Panc1 (cell line): ENCODE data around the gene CSNK2A1. TPM values are rescaled to one million over a fixed set of nuclear protein-coding genes. Genes with fewer than 3 reads are reported as not detected.

ENCODE experiments used
- ATAC-seq: fragments of 200-7000 bp; cut with Tn5 transposase; 2 replicates; pipeline ENCODE4 v1.9.1; 2020; ENCODE audit warnings: mild to moderate bottlenecking, moderate library complexity
- BruUV-seq: library from RNA; stranded (reverse); fragments of 400-500 nt; replicated peaks from 2 replicates; lab custom pipeline; 2021; lab: Mats Ljungman, UMichigan
- CTCF ChIA-PET: fragments of 300-600 bp; sonication (Branson Sonifier 250); formaldehyde crosslinking; loops from one replicate; lab custom pipeline; 2022; ENCODE audit warnings: antibody characterized with exemption; lab: Charles Lee
- POLR2A ChIA-PET: fragments of 300-600 bp; sonication (Branson Sonifier 250); formaldehyde crosslinking; loops from one replicate; lab custom pipeline; 2022; ENCODE audit warnings: antibody characterized with exemption; lab: Charles Lee
- DNase-seq: peaks from one replicate; pipeline ENCODE4 v3.0.0-alpha.2; 2010; ENCODE audit warnings: low read depth, low spot score
- H3K27ac ChIP-seq: 2 replicates; pipeline ENCODE4 v1.5.1; 2011; ENCODE audit warnings: mild to moderate bottlenecking, low read length, inconsistent platforms
- H3K27me3 ChIP-seq: fragments of 200-500 bp; sonication (Bioruptor generic); 2 replicates; pipeline ENCODE4 v1.6.0; 2014; ENCODE audit warnings: low read length, inconsistent platforms; ENCODE audit not compliant: control insufficient read depth, insufficient read depth
- H3K36me3 ChIP-seq: fragments of 200-500 bp; sonication (Bioruptor generic); 2 replicates; pipeline ENCODE4 v1.5.1; 2014; ENCODE audit warnings: inconsistent platforms, mild to moderate bottlenecking, low read length, moderate library complexity; ENCODE audit not compliant: control insufficient read depth, insufficient read depth
- H3K4me1 ChIP-seq: 2 replicates; pipeline ENCODE4 v1.5.1; 2011; ENCODE audit warnings: inconsistent platforms, mild to moderate bottlenecking, low read length, moderate library complexity; ENCODE audit not compliant: control insufficient read depth, insufficient read depth
- H3K4me3 ChIP-seq, 2 experiments: 2 replicates each; pipeline ENCODE4 v1.5.1; 2011 to 2012; ENCODE audit warnings: low read depth in 2 of 2, low read length in 2 of 2, mild to moderate bottlenecking in 2 of 2, inconsistent platforms in 1 of 2, moderate library complexity in 1 of 2
- H3K9me3 ChIP-seq: fragments of 200-500 bp; sonication (Bioruptor generic); 2 replicates; pipeline ENCODE4 v1.5.1; 2014; ENCODE audit warnings: low read depth, mild to moderate bottlenecking, inconsistent platforms, low read length, moderate library complexity; ENCODE audit not compliant: control insufficient read depth, insufficient read depth
- POLR2AphosphoS5 ChIP-seq: IDR thresholded peaks from 2 replicates; pipeline ENCODE4 v1.6.1; 2012; ENCODE audit warnings: mild to moderate bottlenecking, low read depth, low read length, moderate library complexity
- SIN3A ChIP-seq: IDR thresholded peaks from 2 replicates; pipeline ENCODE4 v1.6.1; 2012; ENCODE audit warnings: low read depth, mild to moderate bottlenecking, low read length, moderate library complexity, borderline replicate concordance; ENCODE audit not compliant: insufficient read depth
- TCF7L2 ChIP-seq: IDR thresholded peaks from 2 replicates; pipeline ENCODE4 v1.6.1; 2011; ENCODE audit warnings: mild to moderate bottlenecking, low read depth, low read length, inconsistent platforms
- in situ Hi-C: cut with HindIII; loops from 2 replicates; pipeline ENCODE4 v1.10.0; 2016; ENCODE audit warnings: low sequenced_read_pairs, low pct_unique_long_range_greater_than_20kb
- intact Hi-C: fragments of 100-400 bp; cut with micrococcal nuclease; formaldehyde crosslinking; loops from one replicate; pipeline ENCODE4 v1.10.0; 2022; ENCODE audit not compliant: unreplicated experiment
- total RNA-seq: library from RNA; stranded (reverse); gene quantifications from one replicate; pipeline ENCODE4 v1.2.1, GENCODE V29; 2021; ENCODE audit not compliant: unreplicated experiment
- TF ChIP-seq, protein P1 (sequence below), 2 experiments: IDR thresholded peaks; 2 replicates each; pipeline ENCODE4 v1.6.1; 2011 to 2012; ENCODE audit warnings: low read depth in 2 of 2, control low read depth in 1 of 2, low read length in 1 of 2, mild to moderate bottlenecking in 1 of 2, moderate library complexity in 1 of 2; ENCODE audit not compliant: insufficient read depth in 1 of 2
- TF ChIP-seq, protein P2 (sequence below): fragments of 450-650 bp; IDR thresholded peaks from 2 replicates; pipeline ENCODE4 v1.5.1; 2017; ENCODE audit warnings: mild to moderate bottlenecking

CSNK2A1 gene
- total RNA-seq, 1 experiment from 2014 or later, result 191 TPM

DNA sequence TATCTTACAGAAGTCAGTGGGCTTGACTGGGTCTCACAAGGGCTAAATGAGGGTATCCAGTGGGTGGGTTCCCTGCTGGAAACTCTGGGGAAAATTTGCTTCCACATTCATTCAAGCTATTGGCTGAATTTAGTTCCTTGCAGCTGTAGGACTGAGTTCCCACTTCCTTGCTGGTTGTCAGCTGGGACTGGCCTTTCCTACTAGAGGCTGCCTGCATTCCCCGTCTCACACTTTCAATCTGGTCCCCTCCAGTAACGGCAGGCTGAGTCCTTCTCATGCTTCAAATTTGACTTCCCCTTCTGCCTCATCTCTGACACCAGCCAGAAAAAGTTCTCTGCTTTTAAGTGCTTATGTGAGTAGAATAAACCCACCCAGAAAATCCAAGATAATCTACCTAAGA is 4.4 kb downstream of the CSNK2A1 start:
- CTCF ChIA-PET, result no interaction called here

DNA sequence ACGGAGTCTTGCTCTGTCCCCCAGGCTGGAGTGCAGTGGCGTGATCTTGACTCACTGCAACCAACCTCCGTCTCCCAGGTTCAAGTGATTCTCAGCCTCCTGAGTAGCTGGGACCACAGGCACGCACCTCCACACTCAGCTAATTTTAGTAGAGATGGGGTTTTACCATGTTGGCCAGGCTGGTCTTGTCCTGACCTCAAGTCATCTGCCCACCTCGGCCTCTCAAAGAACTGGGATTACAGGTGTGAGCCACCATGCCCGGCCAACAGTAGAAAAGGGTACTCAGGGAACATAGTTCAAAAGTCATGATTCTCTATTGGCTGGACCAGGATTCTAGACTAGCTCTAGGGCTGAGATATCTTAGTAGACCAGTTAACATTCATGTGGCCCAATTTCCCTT is 5.6 kb downstream of the CSNK2A1 start:
- CTCF ChIA-PET, result no interaction called here
- Histone ChIP-seq H3K36me3 (peaks cover 3% of the 10 kb centered on the region), H3K4me3 (no peak overlapping the region), H3K9me3 (peaks cover 13% of the 10 kb centered on the region; the same call in 1 of the 2 replicates), H3K4me1 (peaks cover 21% of the 10 kb centered on the region; the same call in 1 of the 2 replicates), H3K27ac (no peak overlapping the region), H3K27me3 (no peaks in the 10 kb centered on the region)
- POLR2A ChIA-PET, result no interaction called here
- intact Hi-C loops (no loop called here), in situ Hi-C loops (no loop called here)
- DNase-seq, result no peak
- TF ChIP-seq, protein P1, sequence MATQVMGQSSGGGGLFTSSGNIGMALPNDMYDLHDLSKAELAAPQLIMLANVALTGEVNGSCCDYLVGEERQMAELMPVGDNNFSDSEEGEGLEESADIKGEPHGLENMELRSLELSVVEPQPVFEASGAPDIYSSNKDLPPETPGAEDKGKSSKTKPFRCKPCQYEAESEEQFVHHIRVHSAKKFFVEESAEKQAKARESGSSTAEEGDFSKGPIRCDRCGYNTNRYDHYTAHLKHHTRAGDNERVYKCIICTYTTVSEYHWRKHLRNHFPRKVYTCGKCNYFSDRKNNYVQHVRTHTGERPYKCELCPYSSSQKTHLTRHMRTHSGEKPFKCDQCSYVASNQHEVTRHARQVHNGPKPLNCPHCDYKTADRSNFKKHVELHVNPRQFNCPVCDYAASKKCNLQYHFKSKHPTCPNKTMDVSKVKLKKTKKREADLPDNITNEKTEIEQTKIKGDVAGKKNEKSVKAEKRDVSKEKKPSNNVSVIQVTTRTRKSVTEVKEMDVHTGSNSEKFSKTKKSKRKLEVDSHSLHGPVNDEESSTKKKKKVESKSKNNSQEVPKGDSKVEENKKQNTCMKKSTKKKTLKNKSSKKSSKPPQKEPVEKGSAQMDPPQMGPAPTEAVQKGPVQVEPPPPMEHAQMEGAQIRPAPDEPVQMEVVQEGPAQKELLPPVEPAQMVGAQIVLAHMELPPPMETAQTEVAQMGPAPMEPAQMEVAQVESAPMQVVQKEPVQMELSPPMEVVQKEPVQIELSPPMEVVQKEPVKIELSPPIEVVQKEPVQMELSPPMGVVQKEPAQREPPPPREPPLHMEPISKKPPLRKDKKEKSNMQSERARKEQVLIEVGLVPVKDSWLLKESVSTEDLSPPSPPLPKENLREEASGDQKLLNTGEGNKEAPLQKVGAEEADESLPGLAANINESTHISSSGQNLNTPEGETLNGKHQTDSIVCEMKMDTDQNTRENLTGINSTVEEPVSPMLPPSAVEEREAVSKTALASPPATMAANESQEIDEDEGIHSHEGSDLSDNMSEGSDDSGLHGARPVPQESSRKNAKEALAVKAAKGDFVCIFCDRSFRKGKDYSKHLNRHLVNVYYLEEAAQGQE (IDR thresholded peaks at IDR 0.05; ENCODE audit: insufficient read depth in 1 of 2, low read depth in 2 of 2, low read length in 1 of 2), result no peak
- TF ChIP-seq SIN3A (no peak), POLR2AphosphoS5 (no peak), TCF7L2 (no peak)
- TF ChIP-seq, protein P2, sequence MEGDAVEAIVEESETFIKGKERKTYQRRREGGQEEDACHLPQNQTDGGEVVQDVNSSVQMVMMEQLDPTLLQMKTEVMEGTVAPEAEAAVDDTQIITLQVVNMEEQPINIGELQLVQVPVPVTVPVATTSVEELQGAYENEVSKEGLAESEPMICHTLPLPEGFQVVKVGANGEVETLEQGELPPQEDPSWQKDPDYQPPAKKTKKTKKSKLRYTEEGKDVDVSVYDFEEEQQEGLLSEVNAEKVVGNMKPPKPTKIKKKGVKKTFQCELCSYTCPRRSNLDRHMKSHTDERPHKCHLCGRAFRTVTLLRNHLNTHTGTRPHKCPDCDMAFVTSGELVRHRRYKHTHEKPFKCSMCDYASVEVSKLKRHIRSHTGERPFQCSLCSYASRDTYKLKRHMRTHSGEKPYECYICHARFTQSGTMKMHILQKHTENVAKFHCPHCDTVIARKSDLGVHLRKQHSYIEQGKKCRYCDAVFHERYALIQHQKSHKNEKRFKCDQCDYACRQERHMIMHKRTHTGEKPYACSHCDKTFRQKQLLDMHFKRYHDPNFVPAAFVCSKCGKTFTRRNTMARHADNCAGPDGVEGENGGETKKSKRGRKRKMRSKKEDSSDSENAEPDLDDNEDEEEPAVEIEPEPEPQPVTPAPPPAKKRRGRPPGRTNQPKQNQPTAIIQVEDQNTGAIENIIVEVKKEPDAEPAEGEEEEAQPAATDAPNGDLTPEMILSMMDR, result no peak
- no peak for ATAC-seq
- BruUV-seq, result no TSS peak

More for the DNA sequence above, 4.4 kb downstream of the CSNK2A1 start:
- ATAC-seq (no peak), DNase-seq (no peak)
- H3K27ac ChIP-seq, result no peak overlapping the region
- in situ Hi-C loops (no loop called here), intact Hi-C loops (no loop called here)
- BruUV-seq, result no TSS peak
- peaks cover 8% of the 10 kb centered on the region for H3K36me3 ChIP-seq
- H3K4me1 ChIP-seq, result peaks cover 21% of the 10 kb centered on the region; the same call in 1 of the 2 replicates
- H3K27me3 ChIP-seq, result no peaks in the 10 kb centered on the region
- POLR2A ChIA-PET, result interaction anchor here (0.6 kb wide), 1 partner anchor 45 kb away, joined by 3 read pairs; no protein-coding TSS in a partner anchor
- TF ChIP-seq, protein P2, result no peak
- TF ChIP-seq POLR2AphosphoS5 (no peak), SIN3A (no peak), TCF7L2 (no peak)
- TF ChIP-seq, protein P1 (IDR thresholded peaks at IDR 0.05; ENCODE audit: insufficient read depth in 1 of 2, low read depth in 2 of 2, low read length in 1 of 2), result no peak
- peaks cover 14% of the 10 kb centered on the region; the same call in 1 of the 2 replicates for H3K9me3 ChIP-seq
- no peak overlapping the region for H3K4me3 ChIP-seq
